Hippocampal formation (tissue), 2 donors: Measurements from ENCODE around the gene CCSER1.
A peak's percentile ranks its signal among the peaks of the same experiment; 100 is the strongest.
"Not testable (repeated sequence)": the region's sequence is repeated elsewhere in the genome, so short reads cannot be mapped to it uniquely, and the experiment has no call there.

ENCODE experiments used
- DNase-seq, 2 donors: peaks; one replicate each; lab custom pipeline; 2025; lab: John Stamatoyannopoulos, UW

Gene CCSER1

GRCh38 chr4:90840291-90840690 lies 713.1 kb downstream of the CCSER1 start:
- DNase-seq, result no peak

GRCh38 chr4:90840828-90841227 lies 713.6 kb downstream of the CCSER1 start:
- DNase-seq, result no peak

GRCh38 chr4:90841676-90842075 lies 714.5 kb downstream of the CCSER1 start:
- no peak for DNase-seq

GRCh38 chr4:90842960-90843359 lies 715.8 kb downstream of the CCSER1 start:
- no peak for DNase-seq

GRCh38 chr4:90844241-90844640 lies 717.0 kb downstream of the CCSER1 start:
- no peak for DNase-seq

GRCh38 chr4:90845777-90846176 lies 718.6 kb downstream of the CCSER1 start:
- no peak for DNase-seq

- peak in 1 of 2 donors; percentile 18 for DNase-seq
These were observed 725.0 kb downstream of the CCSER1 start for GRCh38 chr4:90852237-90852636.

GRCh38 chr4:90855111-90855510 lies 727.9 kb downstream of the CCSER1 start:
- DNase-seq, result no peak

GRCh38 chr4:90857081-90857820 lies 730.1 kb downstream of the CCSER1 start:
- no peak for DNase-seq

- no peak for DNase-seq
These were observed 748.6 kb downstream of the CCSER1 start for GRCh38 chr4:90875791-90876190.

GRCh38 chr4:90876296-90876695 lies 749.1 kb downstream of the CCSER1 start:
- DNase-seq, result no peak

GRCh38 chr4:90883519-90883918 lies 756.3 kb downstream of the CCSER1 start:
- no peak for DNase-seq

- DNase-seq, result no peak
These were observed 761.4 kb downstream of the CCSER1 start for GRCh38 chr4:90888571-90888970.

- DNase-seq, result no peak
These were observed 762.0 kb downstream of the CCSER1 start for GRCh38 chr4:90889171-90889570.

- not testable (repeated sequence) for DNase-seq
These were observed 776.2 kb downstream of the CCSER1 start for GRCh38 chr4:90903413-90903812.

GRCh38 chr4:90904021-90904420 lies 776.8 kb downstream of the CCSER1 start:
- DNase-seq, result no peak

- no peak for DNase-seq
These were observed 779.0 kb downstream of the CCSER1 start for GRCh38 chr4:90906239-90906638.

GRCh38 chr4:90911724-90912434 lies 784.7 kb downstream of the CCSER1 start:
- not testable (repeated sequence) for DNase-seq

- DNase-seq, result no peak
These were observed 795.0 kb downstream of the CCSER1 start for GRCh38 chr4:90922174-90922573.

- DNase-seq, result no peak
These were observed 799.8 kb downstream of the CCSER1 start for GRCh38 chr4:90926957-90927356.

- DNase-seq, result no peak
These were observed 816.1 kb downstream of the CCSER1 start for GRCh38 chr4:90943311-90943710.

GRCh38 chr4:90946945-90947344 lies 819.8 kb downstream of the CCSER1 start:
- no peak for DNase-seq

GRCh38 chr4:90950385-90950841 lies 823.2 kb downstream of the CCSER1 start:
- DNase-seq, result no peak
